PC-9 (cell line): Measurements from ENCODE around the gene FTSJ1. TPM values are rescaled to one million over a fixed set of nuclear protein-coding genes. Genes with fewer than 3 reads are reported as not detected.

Experiments
- BruUV-seq: library from RNA; stranded (reverse); fragments of 400-500 nt; replicated peaks from 2 replicates; lab custom pipeline; 2021; lab: Mats Ljungman, UMichigan
- CTCF ChIA-PET: fragments of 300-600 bp; sonication (Branson Sonifier 250); formaldehyde crosslinking; loops from one replicate; lab custom pipeline; 2022; ENCODE audit warnings: antibody characterized with exemption; lab: Charles Lee
- POLR2A ChIA-PET: fragments of 300-600 bp; sonication (Branson Sonifier 250); formaldehyde crosslinking; loops from one replicate; lab custom pipeline; 2022; ENCODE audit warnings: antibody characterized with exemption; ENCODE audit not compliant: unreplicated experiment; lab: Charles Lee
- DNase-seq, 2 experiments: peaks; one replicate each; pipeline versions ENCODE4 v3.0.0 to v3.0.0-alpha.2; 2015 to 2022; ENCODE audit warnings: mixed read lengths in 1 of 2
- H2AFZ ChIP-seq: fragments of 200-600 bp; sonication (generic); 2 replicates; pipeline ENCODE4 v1.8.1; 2017; ENCODE audit warnings: antibody characterized with exemption
- H3F3A ChIP-seq: fragments of 200-600 bp; sonication (generic); 2 replicates; pipeline ENCODE4 v1.8.1; 2017; ENCODE audit warnings: antibody characterized with exemption, mild to moderate bottlenecking, low read depth; ENCODE audit not compliant: insufficient read depth
- H3K27ac ChIP-seq: fragments of 200-600 bp; sonication (generic); 2 replicates; pipeline ENCODE4 v1.6.1; 2016; ENCODE audit warnings: mixed run types
- H3K27me3 ChIP-seq: fragments of 200-600 bp; sonication (generic); 2 replicates; pipeline ENCODE4 v1.6.1; 2016; ENCODE audit warnings: low read depth, mixed run types; ENCODE audit not compliant: insufficient read depth
- H3K36me3 ChIP-seq: fragments of 200-600 bp; sonication (generic); 2 replicates; pipeline ENCODE4 v1.6.1; 2016; ENCODE audit warnings: low read depth, mixed run types
- H3K4me1 ChIP-seq: fragments of 200-600 bp; sonication (generic); replicated peaks from 2 replicates; pipeline ENCODE4 v1.6.1; 2016; ENCODE audit warnings: mixed run types; ENCODE audit not compliant: insufficient read depth
- H3K4me2 ChIP-seq: fragments of 200-600 bp; sonication (generic); 2 replicates; pipeline ENCODE4 v1.6.1; 2017; ENCODE audit warnings: mixed run types
- H3K4me3 ChIP-seq: fragments of 200-600 bp; sonication (generic); 2 replicates; pipeline ENCODE4 v1.6.1; 2016; ENCODE audit warnings: mixed run types
- H3K79me2 ChIP-seq: fragments of 200-600 bp; sonication (generic); 2 replicates; pipeline ENCODE4 v1.6.1; 2017; ENCODE audit warnings: low read depth, mixed run types
- H3K9me2 ChIP-seq: fragments of 200-600 bp; sonication (generic); 2 replicates; pipeline ENCODE4 v1.8.1; 2017; ENCODE audit warnings: mild to moderate bottlenecking; ENCODE audit not compliant: insufficient read depth
- H3K9me3 ChIP-seq: fragments of 200-600 bp; sonication (generic); 2 replicates; pipeline ENCODE4 v1.8.1; 2016; ENCODE audit warnings: low read depth; ENCODE audit not compliant: insufficient read depth
- H4K20me1 ChIP-seq: fragments of 200-600 bp; sonication (generic); 2 replicates; pipeline ENCODE4 v1.8.1; 2017; ENCODE audit not compliant: insufficient read depth
- CTCF ChIP-seq: fragments of 200-600 bp; sonication (generic); conservative IDR thresholded peaks from 2 replicates; pipeline ENCODE4 v1.6.1; 2017; ENCODE audit warnings: mixed run types, antibody characterized with exemption, mild to moderate bottlenecking, moderate library complexity
- EZH2 ChIP-seq: fragments of 200-600 bp; sonication (generic); IDR thresholded peaks from 2 replicates; pipeline ENCODE4 v1.8.0; 2017; ENCODE audit warnings: antibody characterized with exemption, low read depth
- intact Hi-C: fragments of 100-400 bp; cut with micrococcal nuclease; formaldehyde crosslinking; loops from one replicate; pipeline ENCODE4 v1.10.0; 2022; ENCODE audit not compliant: unreplicated experiment
- total RNA-seq: library from RNA; stranded (reverse); gene quantifications from 2 replicates; pipeline ENCODE4 v1.2.3, GENCODE V29; 2021

Gene FTSJ1
- total RNA-seq, 1 experiment from 2014 or later, result 44.0 TPM

- CTCF ChIA-PET, result no interaction called here
- no peaks in the 10 kb centered on the region for H3K4me1 ChIP-seq
Observed at GRCh38 chrX:48512371-48512935, 36.5 kb downstream of the FTSJ1 start.

GRCh38 chrX:48513670-48514069 lies 37.7 kb downstream of the FTSJ1 start:
- DNase-seq, result no peak
- no peaks in the 10 kb centered on the region for H3K4me1 ChIP-seq
- no peak for TF ChIP-seq EZH2
- no peak for TF ChIP-seq CTCF
- POLR2A ChIA-PET, result no interaction called here
- no TSS peak for BruUV-seq
- H3F3A ChIP-seq, result no peaks in the 10 kb centered on the region
- H3K9me3 ChIP-seq, result no peaks in the 10 kb centered on the region
- intact Hi-C loops, result no loop called here
- CTCF ChIA-PET, result no interaction called here
- no peaks in the 10 kb centered on the region for H3K79me2 ChIP-seq
- H3K36me3 ChIP-seq, result no peaks in the 10 kb centered on the region
- H2AFZ ChIP-seq, result no peak overlapping the region
- H3K27ac ChIP-seq, result no peak overlapping the region
- H3K4me2 ChIP-seq, result no peak overlapping the region
- no peak overlapping the region for H3K4me3 ChIP-seq
- H3K27me3 ChIP-seq, result no peaks in the 10 kb centered on the region
- H4K20me1 ChIP-seq, result no peaks in the 10 kb centered on the region
- no peaks in the 10 kb centered on the region for H3K9me2 ChIP-seq

More at GRCh38 chrX:48512371-48512935, 36.5 kb downstream of the FTSJ1 start:
- H3K4me3 ChIP-seq, result no peak overlapping the region
- no peak overlapping the region for H3K27ac ChIP-seq
- TF ChIP-seq CTCF (no peak), EZH2 (no peak)
- no peaks in the 10 kb centered on the region for H3F3A ChIP-seq
- H3K9me3 ChIP-seq, result no peaks in the 10 kb centered on the region
- no peaks in the 10 kb centered on the region for H3K9me2 ChIP-seq
- H4K20me1 ChIP-seq, result no peaks in the 10 kb centered on the region
- H3K36me3 ChIP-seq, result no peaks in the 10 kb centered on the region
- no peaks in the 10 kb centered on the region for H3K27me3 ChIP-seq
- intact Hi-C loops, result no loop called here
- POLR2A ChIA-PET, result no interaction called here
- H3K4me2 ChIP-seq, result no peak overlapping the region
- H2AFZ ChIP-seq, result no peak overlapping the region
- BruUV-seq, result no TSS peak
- DNase-seq, result no peak
- H3K79me2 ChIP-seq, result no peaks in the 10 kb centered on the region

GRCh38 chrX:48514126-48514806 lies 38.3 kb downstream of the FTSJ1 start:
- Histone ChIP-seq H3K9me3 (no peaks in the 10 kb centered on the region), H3F3A (no peaks in the 10 kb centered on the region), H3K36me3 (no peaks in the 10 kb centered on the region), H3K4me3 (no peak overlapping the region), H2AFZ (no peak overlapping the region), H3K27ac (no peak overlapping the region), H4K20me1 (no peaks in the 10 kb centered on the region), H3K79me2 (no peaks in the 10 kb centered on the region), H3K9me2 (no peaks in the 10 kb centered on the region), H3K4me2 (no peak overlapping the region), H3K27me3 (no peaks in the 10 kb centered on the region), H3K4me1 (no peaks in the 10 kb centered on the region)
- no TSS peak for BruUV-seq
- ChIA-PET CTCF (no interaction called here), POLR2A (no interaction called here)
- TF ChIP-seq EZH2 (no peak), CTCF (no peak)
- intact Hi-C loops, result no loop called here
- no peak for DNase-seq
